Karpas-422 (cell line): ENCODE data around the gene CLDN5. TPM values are rescaled to one million over a fixed set of nuclear protein-coding genes. Genes with fewer than 3 reads are reported as not detected.

Experiments used
- DNase-seq: peaks from one replicate; pipeline ENCODE4 v3.0.0-alpha.2; 2015
- H2AFZ ChIP-seq: fragments of 200-600 bp; sonication (generic); 2 replicates; pipeline ENCODE4 v1.6.1; 2014; ENCODE audit warnings: antibody characterized with exemption, low read length, mixed read lengths
- H3K27ac ChIP-seq: fragments of 200-600 bp; sonication (generic); 2 replicates; pipeline ENCODE4 v1.5.1; 2014; ENCODE audit warnings: mild to moderate bottlenecking, low read length, moderate library complexity
- H3K27me3 ChIP-seq: fragments of 200-600 bp; sonication (generic); 2 replicates; pipeline ENCODE4 v1.6.1; 2014; ENCODE audit warnings: low read length, mixed read lengths
- H3K36me3 ChIP-seq: fragments of 200-600 bp; sonication (generic); 2 replicates; pipeline ENCODE4 v1.6.1; 2014; ENCODE audit warnings: low read length, mixed read lengths; ENCODE audit not compliant: insufficient read depth
- H3K4me1 ChIP-seq: fragments of 200-600 bp; sonication (generic); 2 replicates; pipeline ENCODE4 v1.6.1; 2014; ENCODE audit warnings: mild to moderate bottlenecking, low read length, mixed read lengths
- H3K4me2 ChIP-seq: fragments of 200-600 bp; sonication (generic); 2 replicates; pipeline ENCODE4 v1.6.1; 2014; ENCODE audit warnings: low read length, low read depth, mild to moderate bottlenecking; ENCODE audit not compliant: poor library complexity, severe bottlenecking
- H3K4me3 ChIP-seq: fragments of 200-600 bp; sonication (generic); 2 replicates; pipeline ENCODE4 v1.5.1; 2014; ENCODE audit warnings: mild to moderate bottlenecking, antibody characterized with exemption, low read length, mixed read lengths
- H3K79me2 ChIP-seq: fragments of 200-600 bp; sonication (generic); 2 replicates; pipeline ENCODE4 v1.6.1; 2014; ENCODE audit warnings: mild to moderate bottlenecking, low read length, mixed read lengths
- H3K9ac ChIP-seq: fragments of 200-600 bp; sonication (generic); 2 replicates; pipeline ENCODE4 v1.6.0; 2014; ENCODE audit warnings: low read length
- H3K9me2 ChIP-seq: fragments of 200-600 bp; sonication (generic), shearing (Covaris generic); replicated peaks from 2 replicates; pipeline ENCODE4 v1.6.0; 2014; ENCODE audit warnings: mild to moderate bottlenecking, low read length, moderate library complexity; ENCODE audit not compliant: insufficient read depth
- H3K9me3 ChIP-seq: fragments of 300-700, 200-600 bp; sonication (generic); 2 replicates; pipeline ENCODE4 v1.6.1; 2014; ENCODE audit warnings: low read length, mixed read lengths
- H4K20me1 ChIP-seq: fragments of 200-600 bp; sonication (generic); 2 replicates; pipeline ENCODE4 v1.6.1; 2014; ENCODE audit warnings: mild to moderate bottlenecking, antibody characterized with exemption, low read length, low read depth; ENCODE audit not compliant: insufficient read depth
- total RNA-seq: library from RNA; depleted of rRNA; stranded (reverse); fragments of >200 nt; shearing (Covaris generic); gene quantifications from 2 replicates; pipeline ENCODE4 v1.2.3, GENCODE V29; 2014; ENCODE audit warnings: low replicate concordance

CLDN5 gene
- total RNA-seq, 1 experiment from 2014 or later, result not detected

DNA sequence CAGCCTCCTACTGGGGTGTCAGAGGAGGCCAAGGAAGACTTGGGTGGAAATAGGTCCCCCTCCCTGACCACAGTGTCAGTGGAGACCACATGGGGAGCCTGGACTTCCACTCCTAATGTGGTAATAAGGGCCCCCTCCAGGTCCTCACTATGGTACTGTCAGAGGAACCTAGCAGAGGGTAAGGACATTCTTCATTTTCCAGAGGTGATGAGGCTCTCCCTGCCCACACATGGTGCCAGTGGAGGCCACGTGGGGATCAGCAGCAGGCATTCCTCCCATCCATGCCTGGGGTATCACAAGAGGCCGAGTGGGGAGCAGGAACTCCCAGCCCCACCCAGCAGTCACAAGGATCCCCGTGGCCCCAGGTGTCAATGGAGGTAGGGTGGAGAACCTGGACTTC, 6.5 kb upstream of the CLDN5 start:
- no peak overlapping the region for H2AFZ ChIP-seq
- H4K20me1 ChIP-seq, result no peaks in the 10 kb centered on the region
- H3K9ac ChIP-seq, result no peak overlapping the region
- H3K4me3 ChIP-seq, result no peak overlapping the region
- no peaks in the 10 kb centered on the region for H3K36me3 ChIP-seq
- H3K27ac ChIP-seq, result no peak overlapping the region
- H3K27me3 ChIP-seq, result no peaks in the 10 kb centered on the region
- no peak for DNase-seq
- H3K4me2 ChIP-seq, result no peak overlapping the region
- H3K4me1 ChIP-seq, result peaks cover 20% of the 10 kb centered on the region
- no peaks in the 10 kb centered on the region for H3K9me2 ChIP-seq
- H3K79me2 ChIP-seq, result no peaks in the 10 kb centered on the region
- no peaks in the 10 kb centered on the region for H3K9me3 ChIP-seq

DNA sequence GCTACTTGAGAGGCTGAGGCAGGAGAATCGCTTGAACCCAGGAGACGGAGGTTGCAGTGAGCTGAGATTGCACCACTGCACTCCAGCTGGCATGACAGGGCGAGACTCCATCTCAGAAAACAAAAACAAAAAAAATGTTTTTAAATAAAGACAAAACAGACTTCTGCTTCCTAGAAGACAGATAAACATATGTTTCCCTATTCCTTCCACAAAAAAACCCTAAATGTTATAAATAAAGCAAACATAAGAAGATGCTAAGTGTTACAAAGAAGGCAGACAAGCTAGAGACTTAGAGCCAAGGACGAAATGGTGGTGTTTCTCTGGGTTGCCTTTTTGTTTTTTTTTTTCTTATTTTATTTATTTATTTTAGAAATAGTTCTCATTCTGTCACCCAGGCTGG, 5.6 kb upstream of the CLDN5 start:
- Histone ChIP-seq H3K79me2 (no peaks in the 10 kb centered on the region), H3K4me3 (no peak overlapping the region), H3K9me3 (no peaks in the 10 kb centered on the region), H3K9me2 (no peaks in the 10 kb centered on the region), H3K27ac (no peak overlapping the region), H3K4me2 (no peak overlapping the region), H3K4me1 (peaks cover 20% of the 10 kb centered on the region), H3K36me3 (no peaks in the 10 kb centered on the region), H2AFZ (no peak overlapping the region), H3K9ac (no peak overlapping the region), H4K20me1 (no peaks in the 10 kb centered on the region), H3K27me3 (no peaks in the 10 kb centered on the region)
- no peak for DNase-seq

DNA sequence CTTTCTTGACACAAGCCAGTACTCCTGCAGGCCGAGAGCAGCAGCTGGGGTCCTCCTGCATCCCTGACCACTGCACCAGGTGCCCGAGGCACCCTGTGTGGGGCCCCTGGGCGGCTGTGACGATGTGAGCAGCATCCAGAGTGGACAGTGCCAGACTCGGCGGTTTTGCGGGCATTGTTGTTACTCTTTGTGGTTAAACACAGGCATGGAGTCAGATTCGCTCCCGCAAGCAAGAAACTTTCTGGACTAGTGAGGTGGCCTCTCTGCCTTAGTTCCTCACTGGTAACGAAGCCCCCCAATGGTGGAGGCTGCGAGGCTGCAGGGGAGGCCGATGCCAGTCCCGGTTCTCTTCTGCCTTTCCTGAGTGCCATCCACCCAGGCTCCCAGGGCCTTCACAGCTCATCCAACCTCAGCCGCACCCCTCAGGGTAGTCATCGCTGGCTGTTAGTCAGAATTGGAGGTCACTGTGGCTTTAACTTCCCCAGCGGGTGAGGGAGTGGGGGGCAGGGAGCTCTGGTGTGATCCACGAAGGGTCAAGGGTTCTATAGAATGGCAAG, 3.7 kb upstream of the CLDN5 start:
- Histone ChIP-seq H3K9me2 (no peaks in the 10 kb centered on the region), H3K9me3 (no peaks in the 10 kb centered on the region), H3K4me1 (peaks cover 20% of the 10 kb centered on the region), H3K4me3 (no peak overlapping the region), H3K27me3 (no peaks in the 10 kb centered on the region), H3K27ac (no peak overlapping the region), H3K4me2 (no peak overlapping the region), H3K79me2 (no peaks in the 10 kb centered on the region), H3K36me3 (no peaks in the 10 kb centered on the region), H2AFZ (no peak overlapping the region), H3K9ac (peak overlapping the region; percentile 21; the same call in 1 of the 2 replicates), H4K20me1 (no peaks in the 10 kb centered on the region)
- no peak for DNase-seq

- Histone ChIP-seq H3K9me3 (no peaks in the 10 kb centered on the region), H3K79me2 (no peaks in the 10 kb centered on the region), H2AFZ (no peak overlapping the region), H3K27ac (no peak overlapping the region), H3K4me3 (no peak overlapping the region), H3K27me3 (no peaks in the 10 kb centered on the region), H3K9ac (peak overlapping the region; percentile 21; the same call in 1 of the 2 replicates), H3K9me2 (no peaks in the 10 kb centered on the region), H4K20me1 (no peaks in the 10 kb centered on the region), H3K4me2 (no peak overlapping the region), H3K4me1 (peaks cover 20% of the 10 kb centered on the region), H3K36me3 (no peaks in the 10 kb centered on the region)
- DNase-seq, result no peak
Observed at GRCh38 chr22:19527321-19527721, 3.1 kb upstream of the CLDN5 start.

DNA sequence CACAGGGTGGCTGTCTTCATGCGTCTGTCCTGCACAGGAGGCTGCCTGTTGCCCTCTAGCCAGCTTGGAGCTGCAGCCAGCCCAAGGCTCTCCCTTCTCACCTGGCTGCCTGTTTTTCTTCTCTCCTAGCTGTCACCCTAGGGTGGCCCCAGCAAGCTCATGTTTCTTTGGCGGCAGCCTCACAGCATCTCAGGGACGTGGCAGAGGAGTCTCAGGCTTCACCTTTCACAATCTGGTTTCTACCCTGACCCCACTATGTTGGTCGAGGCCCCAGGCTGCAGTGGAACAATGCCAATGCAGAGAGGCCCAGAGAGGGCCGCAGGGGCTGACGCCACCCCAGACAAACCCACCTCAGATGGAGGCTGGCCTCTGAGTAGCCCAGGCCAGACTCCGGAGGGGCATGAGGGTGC, 2.5 kb upstream of the CLDN5 start:
- H3K4me3 ChIP-seq, result no peak overlapping the region
- no peaks in the 10 kb centered on the region for H3K36me3 ChIP-seq
- H2AFZ ChIP-seq, result no peak overlapping the region
- H3K9ac ChIP-seq, result no peak overlapping the region
- DNase-seq, result no peak
- no peak overlapping the region for H3K4me2 ChIP-seq
- no peak overlapping the region for H3K27ac ChIP-seq
- H3K79me2 ChIP-seq, result no peaks in the 10 kb centered on the region
- H4K20me1 ChIP-seq, result no peaks in the 10 kb centered on the region
- peaks cover 20% of the 10 kb centered on the region for H3K4me1 ChIP-seq
- no peaks in the 10 kb centered on the region for H3K9me2 ChIP-seq
- no peaks in the 10 kb centered on the region for H3K9me3 ChIP-seq
- no peaks in the 10 kb centered on the region for H3K27me3 ChIP-seq

DNA sequence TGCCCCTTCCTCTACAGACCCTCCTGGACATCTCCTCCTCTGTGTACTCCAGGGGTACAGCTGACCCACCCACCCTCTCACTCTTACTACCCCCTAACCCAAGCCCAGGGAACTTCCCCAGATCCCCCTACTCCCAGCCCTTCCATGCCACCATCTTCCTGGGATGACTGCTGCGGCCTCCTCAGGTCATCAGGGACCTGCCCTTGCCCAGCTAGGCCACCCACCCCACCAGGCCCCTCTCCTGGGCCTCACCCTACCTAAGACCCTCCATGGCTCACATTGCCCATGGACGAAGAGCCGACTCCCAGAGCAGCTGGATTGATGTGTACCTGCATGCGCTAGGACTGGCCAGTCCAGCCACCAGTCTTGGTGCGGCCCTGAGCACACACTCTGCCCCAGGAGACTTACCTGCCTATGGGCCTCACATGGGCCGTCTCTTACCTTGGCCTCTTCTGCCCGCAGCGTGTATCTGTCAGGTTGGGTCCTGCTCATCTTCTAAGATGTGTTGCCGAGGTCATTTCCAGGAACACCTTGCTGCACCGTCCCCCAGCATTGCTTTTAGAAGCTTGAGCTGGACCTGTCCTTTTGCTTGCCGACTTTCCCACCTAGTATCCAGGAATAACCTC, 2.0 kb upstream of the CLDN5 start:
- H3K36me3 ChIP-seq, result no peaks in the 10 kb centered on the region
- no peaks in the 10 kb centered on the region for H4K20me1 ChIP-seq
- no peaks in the 10 kb centered on the region for H3K27me3 ChIP-seq
- H3K4me3 ChIP-seq, result no peak overlapping the region
- no peaks in the 10 kb centered on the region for H3K9me2 ChIP-seq
- H3K79me2 ChIP-seq, result no peaks in the 10 kb centered on the region
- H2AFZ ChIP-seq, result no peak overlapping the region
- no peak overlapping the region for H3K9ac ChIP-seq
- no peak for DNase-seq
- H3K9me3 ChIP-seq, result no peaks in the 10 kb centered on the region
- H3K27ac ChIP-seq, result no peak overlapping the region
- peaks cover 20% of the 10 kb centered on the region for H3K4me1 ChIP-seq
- no peak overlapping the region for H3K4me2 ChIP-seq

DNA sequence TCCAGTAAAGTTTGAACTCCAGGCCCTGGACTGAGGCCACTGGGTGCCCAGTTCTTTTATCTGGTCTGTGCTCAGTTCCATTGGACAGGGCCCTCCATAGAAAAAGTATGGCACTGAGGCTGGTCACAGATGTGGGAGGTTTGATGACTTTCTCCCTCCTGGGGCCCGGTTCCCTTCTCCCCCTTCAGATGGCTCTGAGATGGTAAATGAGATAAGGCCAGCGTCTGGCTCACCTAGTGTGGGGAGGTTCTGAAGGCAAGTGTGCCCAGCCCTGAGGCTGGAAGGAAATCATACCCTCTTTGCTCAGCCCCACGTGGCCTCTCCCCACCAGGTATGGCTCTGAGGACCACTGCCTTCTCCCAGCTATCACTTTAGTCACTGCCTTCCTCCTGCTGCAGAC, 1.5 kb upstream of the CLDN5 start:
- H4K20me1 ChIP-seq, result no peaks in the 10 kb centered on the region
- no peaks in the 10 kb centered on the region; the same call in 1 of the 2 replicates for H3K36me3 ChIP-seq
- H3K79me2 ChIP-seq, result no peaks in the 10 kb centered on the region
- peaks cover 20% of the 10 kb centered on the region for H3K4me1 ChIP-seq
- H2AFZ ChIP-seq, result no peak overlapping the region
- no peak overlapping the region for H3K27ac ChIP-seq
- H3K9ac ChIP-seq, result no peak overlapping the region
- H3K9me3 ChIP-seq, result no peaks in the 10 kb centered on the region
- no peaks in the 10 kb centered on the region for H3K9me2 ChIP-seq
- peak; percentile 54 for DNase-seq
- H3K27me3 ChIP-seq, result no peaks in the 10 kb centered on the region
- H3K4me2 ChIP-seq, result no peak overlapping the region
- H3K4me3 ChIP-seq, result no peak overlapping the region

- H3K4me2 ChIP-seq, result no peak overlapping the region
- H3K9me2 ChIP-seq, result no peaks in the 10 kb centered on the region
- H3K27me3 ChIP-seq, result no peaks in the 10 kb centered on the region
- H3K36me3 ChIP-seq, result no peaks in the 10 kb centered on the region; the same call in 1 of the 2 replicates
- no peaks in the 10 kb centered on the region for H3K9me3 ChIP-seq
- no peaks in the 10 kb centered on the region for H3K79me2 ChIP-seq
- no peak overlapping the region for H2AFZ ChIP-seq
- DNase-seq, result no peak
- no peaks in the 10 kb centered on the region for H4K20me1 ChIP-seq
- no peak overlapping the region for H3K4me3 ChIP-seq
- peaks cover 20% of the 10 kb centered on the region for H3K4me1 ChIP-seq
- H3K27ac ChIP-seq, result no peak overlapping the region
- no peak overlapping the region for H3K9ac ChIP-seq
Observed at GRCh38 chr22:19525116-19525660, 978 bp upstream of the CLDN5 start.
